KOPT-K1 (cell line): ENCODE measurements around the gene FGF3.

ENCODE experiments used
- H3K27ac ChIP-seq: fragments of 200-600 bp; sonication (generic); 2 replicates; pipeline ENCODE4 v1.5.1; 2016; ENCODE audit warnings: antibody characterized with exemption, mild to moderate bottlenecking, low read depth, low read length; ENCODE audit not compliant: poor library complexity, severe bottlenecking
- H3K36me3 ChIP-seq: fragments of 200-600 bp; sonication (generic); 2 replicates; pipeline ENCODE4 v1.5.1; 2017; ENCODE audit warnings: antibody characterized with exemption, mild to moderate bottlenecking, low read length, moderate library complexity; ENCODE audit not compliant: insufficient read depth
- H3K9me3 ChIP-seq: fragments of 200-600 bp; sonication (generic); 2 replicates; pipeline ENCODE4 v1.5.1; 2017; ENCODE audit warnings: antibody characterized with exemption, low read length, mild to moderate bottlenecking; ENCODE audit not compliant: insufficient read depth, poor library complexity, severe bottlenecking

Gene FGF3

DNA sequence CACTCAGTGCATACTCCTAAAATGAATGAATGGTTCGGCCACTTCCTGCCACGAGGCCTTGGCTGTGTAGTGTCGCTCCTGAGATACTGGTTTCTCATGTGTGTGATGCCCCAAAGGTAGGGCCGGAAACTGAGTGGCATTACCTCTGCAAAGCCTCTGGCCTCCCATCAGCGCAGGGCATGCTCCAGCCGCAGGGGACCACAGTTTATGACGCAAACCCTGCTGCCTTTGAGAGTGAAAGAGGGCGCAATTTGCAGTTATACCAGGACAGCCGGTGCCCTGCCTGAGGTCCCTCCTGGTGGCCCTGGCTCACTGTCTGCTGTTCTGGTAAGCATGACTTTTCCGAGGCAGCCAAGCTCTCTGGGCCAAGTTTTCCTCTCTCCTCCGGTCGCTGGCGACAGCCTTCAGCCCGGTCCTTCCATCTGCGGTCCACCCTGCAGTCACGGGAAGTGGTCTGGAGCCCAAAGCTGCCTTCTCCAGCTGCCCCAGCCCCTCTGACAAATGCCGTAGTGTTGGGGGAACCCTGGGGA, 2.4 kb upstream of the FGF3 start:
- Histone ChIP-seq H3K9me3 (no peaks in the 10 kb centered on the region), H3K27ac (no peak overlapping the region), H3K36me3 (no peaks in the 10 kb centered on the region)

DNA sequence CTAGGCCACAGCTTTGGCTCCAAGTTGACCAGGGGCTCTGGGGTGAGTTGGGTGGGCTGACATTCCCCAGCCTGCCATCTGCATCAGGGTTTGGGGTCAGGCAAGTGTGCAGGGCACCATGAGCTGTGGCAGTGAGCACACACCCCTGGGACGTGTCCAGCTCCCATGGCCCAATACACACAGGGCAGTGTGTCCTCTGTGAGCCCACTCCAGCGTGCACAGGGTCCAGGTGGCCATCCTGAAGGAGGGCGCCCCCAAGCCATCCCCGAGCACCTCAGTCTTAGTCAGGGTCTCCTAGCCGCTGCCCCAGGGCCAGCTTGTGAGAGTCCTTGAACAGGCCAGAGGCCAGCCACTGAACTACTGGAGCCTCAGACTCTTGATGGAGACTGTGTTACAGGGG, 1.2 kb upstream of the FGF3 start:
- Histone ChIP-seq H3K9me3 (no peaks in the 10 kb centered on the region), H3K27ac (no peak overlapping the region), H3K36me3 (no peaks in the 10 kb centered on the region)

DNA sequence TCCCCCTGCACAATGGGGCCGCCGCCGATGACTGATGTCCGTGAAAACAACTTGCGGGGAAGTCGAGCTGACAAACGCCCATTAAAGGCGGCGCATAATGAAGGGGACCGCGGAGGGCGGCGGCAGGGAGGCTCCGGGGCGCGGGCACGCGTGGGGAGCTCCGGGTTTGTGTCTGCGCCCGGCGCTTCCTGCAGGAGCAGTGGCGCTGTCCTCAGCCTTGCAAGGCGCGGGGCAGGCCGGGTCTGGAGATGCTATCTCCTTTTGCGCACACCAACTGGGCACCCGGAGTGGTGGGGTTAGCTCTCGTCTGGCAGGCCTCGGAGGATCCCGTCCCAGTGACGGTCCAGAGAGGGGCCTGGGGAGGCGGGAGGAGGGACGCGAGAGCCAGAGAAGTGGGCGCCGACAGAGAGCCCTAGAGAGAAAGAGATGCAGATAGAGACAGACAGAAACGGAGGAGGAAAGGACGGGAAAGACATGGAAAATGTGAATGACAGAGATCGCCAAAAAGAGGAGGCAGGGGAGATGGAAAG, 390 bp upstream of the FGF3 start:
- no peak overlapping the region for H3K27ac ChIP-seq
- no peaks in the 10 kb centered on the region for H3K9me3 ChIP-seq
- H3K36me3 ChIP-seq: no peaks in the 10 kb centered on the region

DNA sequence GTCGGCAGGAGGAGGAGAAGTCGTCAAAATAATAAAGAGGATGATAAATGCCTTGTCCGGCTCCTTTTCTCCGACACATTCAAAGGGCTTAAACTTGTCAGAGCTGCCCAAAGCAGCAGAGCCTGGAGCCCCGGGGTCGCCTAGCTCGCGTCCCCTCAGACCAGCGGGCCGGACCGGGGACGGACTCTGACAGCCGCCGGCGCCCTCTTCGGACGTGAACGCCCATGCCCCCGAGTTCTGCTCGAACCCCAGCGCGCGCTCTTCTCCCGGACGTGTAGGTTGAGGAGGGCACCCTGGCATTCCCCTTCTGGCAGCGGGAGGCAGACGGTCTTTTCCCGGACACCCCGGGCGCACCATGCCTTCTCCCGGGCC, 999 bp downstream of the FGF3 start:
- Histone ChIP-seq H3K36me3 (no peaks in the 10 kb centered on the region), H3K27ac (no peak overlapping the region), H3K9me3 (no peaks in the 10 kb centered on the region)

DNA sequence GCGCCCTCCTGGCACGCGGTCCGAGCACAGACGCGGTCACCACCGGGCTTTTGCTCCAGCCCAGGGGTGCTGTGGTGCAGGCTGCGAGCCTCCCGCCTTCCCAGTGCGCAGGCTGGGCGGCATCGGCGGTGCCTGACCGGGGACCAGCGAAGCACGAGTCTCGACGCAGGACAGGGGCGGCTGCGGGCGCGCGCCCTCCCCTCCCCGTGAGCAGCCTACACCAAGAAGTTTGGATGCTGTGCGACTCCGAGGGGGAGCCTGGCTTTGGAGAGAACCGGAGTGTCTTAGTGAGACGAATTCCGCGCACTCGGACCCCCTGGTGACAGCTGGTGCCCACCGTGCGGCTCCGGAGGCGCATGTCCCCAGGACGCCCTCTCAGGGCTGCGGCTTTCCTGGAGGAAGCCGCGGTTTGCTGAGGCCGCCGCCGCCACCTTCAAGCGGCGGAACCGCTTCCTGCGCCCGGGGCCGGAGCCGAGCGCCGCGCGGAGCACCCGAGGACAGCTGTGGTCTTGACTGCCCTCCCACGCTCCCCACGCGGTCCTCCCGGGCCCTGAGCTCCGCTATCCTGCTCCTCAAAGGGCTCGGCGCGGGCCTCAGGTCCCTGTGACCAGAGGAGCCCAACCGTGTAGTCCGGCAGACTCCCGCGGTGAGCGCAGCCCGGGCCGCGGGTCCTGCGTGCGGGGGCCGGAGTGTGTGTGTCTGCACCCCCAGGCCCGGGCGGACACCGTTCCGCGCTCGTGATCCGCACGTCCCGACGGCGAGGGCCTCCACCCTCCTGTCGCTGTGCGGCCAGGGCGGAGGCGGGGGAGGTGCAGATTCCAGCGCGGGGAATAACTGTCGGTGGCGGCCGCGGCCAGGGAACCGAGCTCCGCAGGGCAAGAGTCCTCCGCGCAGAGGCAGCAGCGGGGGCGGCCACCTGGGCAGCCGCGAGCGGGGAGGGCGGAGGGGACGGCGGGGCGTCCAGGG, 1.7 kb downstream of the FGF3 start:
- Histone ChIP-seq H3K9me3 (no peaks in the 10 kb centered on the region), H3K36me3 (no peaks in the 10 kb centered on the region), H3K27ac (no peak overlapping the region)

DNA sequence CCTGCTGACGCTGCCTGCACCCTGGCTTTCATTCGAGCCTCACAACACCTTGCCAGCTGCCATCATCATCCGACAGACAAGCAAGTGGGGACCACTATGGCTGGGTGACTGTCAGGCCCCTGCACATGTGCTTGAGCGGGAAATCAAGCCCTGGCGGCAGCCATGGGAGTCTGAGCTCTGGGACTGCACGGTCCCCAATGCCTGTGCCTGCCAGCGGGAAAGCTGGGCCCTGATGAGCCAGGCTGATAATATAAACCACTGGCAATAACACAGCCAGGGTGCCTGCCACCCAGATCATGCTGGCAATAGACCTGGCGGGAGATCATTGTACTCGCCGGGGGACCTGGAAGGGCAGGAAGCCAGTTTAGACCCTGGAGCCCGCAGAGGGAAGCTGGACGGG, 2.5 kb downstream of the FGF3 start:
- Histone ChIP-seq H3K36me3 (no peaks in the 10 kb centered on the region), H3K9me3 (no peaks in the 10 kb centered on the region)

DNA sequence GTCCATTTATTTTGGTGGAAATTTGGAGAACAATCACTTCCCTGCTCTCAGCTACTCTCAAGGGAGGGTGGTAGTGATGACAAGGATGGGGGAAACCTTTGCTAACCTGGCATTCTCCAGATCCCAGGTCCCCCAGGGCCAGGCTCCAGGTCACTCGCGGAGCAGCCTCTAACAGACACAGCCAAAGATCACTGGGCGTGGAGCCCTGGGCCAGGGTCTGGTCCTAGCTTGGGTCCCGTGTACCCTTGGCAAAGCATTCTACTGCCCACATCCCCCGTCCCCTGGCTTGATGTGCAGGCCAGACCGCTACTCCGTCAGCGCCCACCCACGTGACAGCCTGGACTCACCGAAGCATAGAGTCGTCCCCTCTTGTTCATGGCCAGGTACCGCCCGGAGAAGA, 3.2 kb downstream of the FGF3 start:
- Histone ChIP-seq H3K9me3 (no peaks in the 10 kb centered on the region), H3K27ac (no peak overlapping the region), H3K36me3 (no peaks in the 10 kb centered on the region)

More for the DNA sequence above, 2.5 kb downstream of the FGF3 start:
- H3K27ac ChIP-seq: no peak overlapping the region

DNA sequence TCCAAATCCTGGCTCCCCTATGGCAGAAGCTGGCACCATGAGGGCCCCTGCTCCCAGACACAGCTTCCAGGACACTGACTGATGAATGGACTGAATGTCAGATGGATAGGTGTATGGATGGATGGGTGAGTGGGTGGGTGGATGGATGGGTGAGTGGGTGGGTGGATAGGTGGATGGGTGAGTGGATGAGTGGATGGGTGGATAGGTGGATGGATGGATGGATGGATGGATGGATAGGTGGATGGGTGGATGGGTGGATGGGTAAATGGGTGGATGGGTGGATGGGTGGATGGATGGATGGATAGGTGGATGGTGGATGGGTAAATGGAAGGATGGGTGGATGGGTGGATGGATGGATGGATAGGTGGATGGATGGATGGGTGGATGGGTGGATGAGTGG, 4.3 kb downstream of the FGF3 start:
- no peaks in the 10 kb centered on the region for H3K36me3 ChIP-seq
- no peaks in the 10 kb centered on the region for H3K9me3 ChIP-seq
- H3K27ac ChIP-seq: no peak overlapping the region

DNA sequence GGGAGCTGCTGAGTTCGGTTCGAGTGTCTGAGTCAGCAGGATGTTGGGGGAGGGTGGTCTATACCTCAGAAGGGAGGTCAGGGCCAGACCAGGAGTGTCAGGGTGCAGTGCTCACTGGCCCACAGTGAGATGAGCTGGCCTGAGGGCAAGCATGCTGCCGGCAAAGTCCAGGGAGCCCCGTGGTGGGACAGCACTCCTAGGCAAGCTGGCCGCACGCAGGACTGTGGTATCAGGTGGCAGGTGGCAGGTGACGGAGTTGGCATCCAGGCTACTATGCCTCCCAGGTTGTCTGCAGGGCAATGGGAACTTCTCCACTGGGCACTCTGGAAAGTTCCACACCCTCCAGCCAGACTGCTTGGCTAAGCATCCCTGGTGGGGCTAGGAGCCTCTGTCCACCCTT, 4.8 kb downstream of the FGF3 start:
- H3K9me3 ChIP-seq: no peaks in the 10 kb centered on the region
- H3K36me3 ChIP-seq: no peaks in the 10 kb centered on the region
- H3K27ac ChIP-seq: no peak overlapping the region

DNA sequence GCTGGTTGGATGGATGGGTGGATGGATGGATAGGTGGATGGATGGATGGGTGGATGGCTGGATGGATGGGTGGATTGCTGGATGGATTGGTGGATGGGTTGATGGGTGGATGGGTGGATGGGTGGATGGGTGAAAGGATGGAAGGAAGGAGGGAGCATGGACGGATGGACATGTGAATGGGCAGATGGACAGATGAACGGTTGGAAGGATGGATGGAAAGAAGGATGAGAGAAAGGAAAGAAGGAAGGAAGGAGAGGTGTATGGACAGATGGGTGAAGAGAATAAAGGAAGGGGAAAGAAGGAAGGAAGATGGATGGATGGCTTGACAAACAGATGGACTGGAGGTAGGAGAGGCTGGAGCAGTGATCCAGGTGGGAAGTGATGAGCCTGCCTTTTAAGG, 5.4 kb downstream of the FGF3 start:
- H3K9me3 ChIP-seq: no peaks in the 10 kb centered on the region
- no peaks in the 10 kb centered on the region for H3K36me3 ChIP-seq
- no peak overlapping the region for H3K27ac ChIP-seq

DNA sequence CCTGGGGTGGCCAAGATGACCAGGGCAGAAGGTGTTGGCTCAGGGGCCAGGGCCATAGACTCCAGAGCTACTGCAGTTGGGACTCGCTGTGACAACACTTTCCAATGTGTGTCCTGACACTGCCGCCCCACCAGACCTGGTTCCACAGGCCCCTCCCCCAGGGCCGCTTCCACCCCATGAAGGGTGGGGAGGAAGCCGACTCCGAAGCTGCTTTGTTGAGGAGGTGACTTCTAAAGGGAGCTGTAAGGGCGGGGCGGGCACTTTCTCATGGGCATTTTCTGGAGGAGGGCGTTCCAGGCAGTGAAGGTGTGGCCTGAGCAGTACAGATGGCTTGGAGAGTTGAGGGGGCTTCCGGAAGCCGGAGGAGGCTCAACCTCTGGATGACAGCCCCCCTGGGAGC, 6.3 kb downstream of the FGF3 start:
- no peaks in the 10 kb centered on the region for H3K9me3 ChIP-seq
- no peak overlapping the region for H3K27ac ChIP-seq
- no peaks in the 10 kb centered on the region for H3K36me3 ChIP-seq

DNA sequence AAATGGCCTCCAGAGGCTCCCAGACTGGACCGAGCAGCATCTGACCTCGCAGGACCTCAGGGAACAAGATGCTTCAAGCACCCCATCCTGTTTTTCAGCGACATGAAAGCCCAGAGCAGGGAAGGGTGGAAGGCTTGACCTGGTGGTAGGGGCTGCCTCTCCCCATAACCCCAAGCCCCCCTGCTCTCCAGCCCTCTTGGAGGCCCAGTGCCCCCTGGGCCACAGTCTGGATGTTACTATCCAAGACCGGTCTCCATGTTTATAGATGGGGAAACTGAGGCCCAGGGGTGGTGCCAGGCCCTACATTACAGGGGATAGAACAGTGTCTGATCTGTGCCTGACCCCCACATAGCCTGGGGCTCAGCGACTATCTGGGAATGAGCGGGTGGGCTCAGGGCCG, 7.0 kb downstream of the FGF3 start:
- Histone ChIP-seq H3K9me3 (no peaks in the 10 kb centered on the region), H3K36me3 (no peaks in the 10 kb centered on the region), H3K27ac (no peak overlapping the region)

DNA sequence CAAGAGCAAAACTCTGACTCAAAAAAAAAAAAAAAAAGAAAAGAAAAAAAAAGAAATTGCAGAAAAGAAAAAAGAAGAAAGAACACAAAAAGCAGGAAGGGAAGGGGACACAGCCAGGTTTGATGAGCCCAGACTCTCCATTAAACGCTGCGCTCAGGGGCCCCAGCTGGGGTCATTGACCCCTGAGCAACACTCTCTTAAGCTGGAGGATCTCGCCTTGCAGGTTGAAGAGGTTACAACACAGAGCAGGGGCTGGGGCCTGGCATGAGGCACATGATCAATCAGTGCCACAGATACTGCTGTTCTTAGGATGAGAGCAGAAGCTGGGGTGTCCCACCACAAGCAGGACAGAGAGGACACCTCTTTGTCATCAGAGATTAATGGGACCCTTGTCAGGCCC, 7.8 kb downstream of the FGF3 start:
- Histone ChIP-seq H3K36me3 (no peaks in the 10 kb centered on the region), H3K27ac (no peak overlapping the region), H3K9me3 (no peaks in the 10 kb centered on the region)

DNA sequence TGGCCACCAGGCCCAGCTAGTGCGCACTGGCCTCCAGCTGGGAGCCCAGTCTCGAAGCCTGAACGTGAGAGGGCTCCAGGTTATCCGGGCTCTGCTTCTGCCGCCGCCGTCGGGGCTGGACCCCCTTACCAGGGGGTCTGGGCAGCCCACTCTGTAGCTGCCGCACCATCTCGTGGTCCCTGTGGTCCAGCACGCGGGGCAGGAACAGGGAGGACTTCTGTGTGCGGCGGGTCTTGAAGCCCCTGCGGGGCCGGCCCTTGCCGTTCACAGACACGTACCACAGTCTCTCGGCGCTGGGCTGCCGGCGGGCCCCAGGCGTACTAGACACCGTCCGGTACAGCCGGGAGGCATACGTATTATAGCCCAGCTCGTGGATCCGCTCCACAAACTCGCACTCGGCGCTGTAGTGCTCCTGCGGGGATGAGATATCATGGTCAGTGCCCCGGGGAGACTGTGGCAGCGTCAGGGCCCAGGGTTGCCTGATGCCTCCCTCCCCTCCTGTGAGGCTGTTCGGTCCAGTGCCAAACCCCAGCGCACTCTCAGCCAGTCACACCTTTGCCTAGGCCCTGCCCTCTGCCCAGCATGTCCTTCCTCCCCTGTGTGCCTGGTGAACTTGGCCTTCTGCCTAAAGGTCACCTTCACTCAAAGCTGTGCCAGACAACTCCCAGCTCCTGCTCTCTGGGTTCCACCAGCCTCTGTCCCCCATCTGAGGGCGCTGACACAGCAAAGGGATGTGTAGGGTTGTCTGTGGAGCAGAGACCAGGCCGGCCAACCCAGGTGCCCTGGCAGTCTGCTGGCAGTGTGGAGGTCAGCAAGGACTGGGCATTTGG, 8.7 kb downstream of the FGF3 start:
- no peaks in the 10 kb centered on the region for H3K9me3 ChIP-seq
- H3K27ac ChIP-seq: no peak overlapping the region
- H3K36me3 ChIP-seq: no peaks in the 10 kb centered on the region

DNA sequence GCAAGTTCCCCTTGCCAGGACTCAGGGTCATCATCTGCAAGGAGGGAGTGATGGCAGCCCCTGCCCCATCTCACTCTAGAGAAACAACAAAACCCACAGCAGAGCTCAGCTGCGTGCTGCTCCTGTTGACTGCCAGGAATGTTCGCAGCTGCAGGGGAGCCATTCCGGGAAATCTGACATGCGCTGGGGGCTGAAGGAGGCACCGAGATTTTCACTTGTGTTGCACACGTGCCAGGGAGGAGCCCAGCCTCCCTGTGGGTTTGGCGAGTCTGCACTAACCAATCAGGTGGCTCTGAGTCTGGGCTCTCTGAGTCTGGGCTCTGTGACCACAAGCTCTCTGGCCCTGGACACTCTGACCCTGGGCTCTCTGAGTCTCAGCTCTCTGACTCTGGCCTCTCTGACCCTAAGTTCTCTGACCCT, 10.5 kb downstream of the FGF3 start:
- Histone ChIP-seq H3K9me3 (no peaks in the 10 kb centered on the region), H3K36me3 (no peaks in the 10 kb centered on the region), H3K27ac (no peak overlapping the region)
